GM04503 (cell line): ENCODE data around the gene MYADML2.

ENCODE experiments used
- DNase-seq: peaks from one replicate; pipeline ENCODE4 v3.0.0-alpha.2; 2012; ENCODE audit warnings: low read depth

The MYADML2 gene

DNA sequence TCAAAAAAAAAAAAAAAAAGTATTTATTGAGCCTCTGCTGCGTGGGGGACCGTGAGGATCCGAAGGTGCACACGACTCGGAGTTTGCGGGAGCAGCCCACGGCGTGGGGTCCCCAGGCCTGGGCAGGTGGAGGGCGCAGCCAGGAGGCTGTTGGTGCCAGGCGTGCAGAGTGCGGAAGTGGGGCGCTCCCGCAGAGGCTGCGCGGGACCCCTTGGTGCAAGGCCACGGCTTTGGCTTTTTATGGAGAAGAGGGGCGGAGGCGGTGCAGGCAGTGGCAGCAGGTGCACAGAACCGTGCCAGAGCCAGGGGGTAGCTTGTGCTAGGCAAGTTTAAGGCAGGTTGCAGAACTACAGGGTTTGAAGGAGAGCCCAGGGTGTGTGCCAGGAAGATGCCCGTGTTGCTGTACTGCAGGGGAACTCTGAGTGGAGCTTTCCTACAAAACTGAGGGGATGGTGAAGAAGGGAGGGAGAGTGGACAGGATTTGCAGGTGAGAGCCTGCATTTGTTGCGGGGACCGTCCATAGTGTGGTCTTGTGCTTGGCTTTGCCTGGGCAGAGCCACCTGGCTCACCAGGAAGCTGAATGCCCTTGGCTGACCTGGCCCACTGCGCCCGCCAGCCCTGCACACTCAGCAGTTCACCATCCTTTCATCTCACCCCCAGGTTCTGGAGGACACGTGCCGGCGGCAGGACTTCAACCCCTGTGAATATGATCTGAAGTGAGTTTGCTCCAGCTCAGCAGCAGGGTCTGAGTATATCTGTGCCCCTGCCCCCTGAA is 31.7 kb upstream of the MYADML2 start:
- DNase-seq = no peak

DNA sequence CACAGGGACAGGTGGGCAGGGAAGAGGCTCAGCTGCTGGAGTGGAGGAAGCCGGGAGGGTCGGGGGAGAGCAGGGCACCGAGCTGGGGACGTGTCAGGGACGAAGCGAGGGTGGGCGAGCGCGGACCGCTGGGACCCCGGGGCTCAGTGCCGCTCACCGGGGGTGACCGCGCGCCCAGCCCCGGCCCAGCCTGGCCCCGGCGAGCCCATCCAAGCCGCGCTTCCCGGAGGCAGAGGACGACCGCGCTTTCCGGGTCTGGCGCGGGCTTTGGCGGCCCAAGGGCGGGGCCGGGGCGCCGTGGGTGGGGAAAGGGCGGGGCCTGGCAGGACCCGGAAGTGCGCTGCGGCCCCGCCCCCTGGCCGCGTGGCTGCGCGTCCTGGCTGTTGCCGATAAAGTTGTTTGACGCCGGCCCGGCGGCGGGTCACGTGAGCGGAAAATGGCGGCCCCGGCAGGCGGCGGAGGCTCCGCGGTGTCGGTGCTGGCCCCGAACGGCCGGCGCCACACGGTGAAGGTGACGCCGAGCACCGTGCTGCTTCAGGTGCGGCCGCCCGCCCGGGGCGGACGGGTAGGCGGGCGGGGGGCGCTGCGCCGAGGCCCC is 30.3 kb upstream of the MYADML2 start, which contains the start of gene ASPSCR1:
TSS of gene ASPSCR1 (plus strand) at position 419 of the 598 bp plus-strand sequence. CDS start at position 437, 18 bp downstream.
- DNase-seq = no peak

DNA sequence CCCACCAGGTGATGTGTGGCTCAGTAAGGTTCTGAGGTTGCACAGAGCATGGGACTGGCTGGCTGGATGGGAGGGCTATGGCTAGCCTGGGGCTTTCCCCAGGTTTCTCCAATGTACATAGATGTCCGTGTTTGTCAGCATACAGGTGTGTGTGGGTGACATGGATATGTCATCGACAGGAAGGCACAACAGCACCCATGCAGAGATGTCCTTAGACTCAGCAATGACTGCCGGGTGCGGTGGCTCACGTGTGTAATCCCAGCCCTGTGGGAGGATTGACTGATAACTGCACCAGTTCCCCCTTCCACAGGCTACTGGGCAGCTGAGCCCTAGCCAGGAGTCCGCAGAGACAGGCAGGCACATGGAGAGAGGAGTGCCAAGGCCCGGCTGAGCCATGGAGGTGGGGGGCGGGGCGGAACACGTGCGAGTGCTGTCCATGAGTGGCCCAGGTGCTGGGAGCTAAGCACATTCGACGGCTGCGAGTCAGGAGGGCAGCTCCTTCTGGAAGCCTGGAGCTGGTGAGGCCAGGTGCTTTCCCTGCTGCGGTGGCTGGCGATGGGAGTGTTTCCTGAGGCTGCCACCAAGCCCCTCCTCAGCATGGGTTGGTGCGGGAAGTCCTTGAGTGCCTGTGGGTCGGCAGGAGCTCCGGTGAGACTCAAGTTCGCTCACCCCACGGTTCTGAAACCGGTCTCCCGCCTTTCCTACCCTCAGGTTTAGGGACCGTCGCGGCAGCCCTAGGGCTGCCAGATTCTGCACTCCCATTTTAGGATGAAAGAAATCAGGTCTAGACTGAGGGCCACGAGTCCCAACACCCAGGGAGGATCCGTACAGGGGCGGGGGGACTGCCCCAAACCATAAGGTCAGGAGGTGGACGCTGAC is 29.5 kb upstream of the MYADML2 start:
- DNase-seq = no peak

GRCh38 chr17:81973432-81973831 is 26.4 kb upstream of the MYADML2 start:
- DNase-seq = no peak

- no peak for DNase-seq
Measured at GRCh38 chr17:81968850-81969812, 22.1 kb upstream of the MYADML2 start.

DNA sequence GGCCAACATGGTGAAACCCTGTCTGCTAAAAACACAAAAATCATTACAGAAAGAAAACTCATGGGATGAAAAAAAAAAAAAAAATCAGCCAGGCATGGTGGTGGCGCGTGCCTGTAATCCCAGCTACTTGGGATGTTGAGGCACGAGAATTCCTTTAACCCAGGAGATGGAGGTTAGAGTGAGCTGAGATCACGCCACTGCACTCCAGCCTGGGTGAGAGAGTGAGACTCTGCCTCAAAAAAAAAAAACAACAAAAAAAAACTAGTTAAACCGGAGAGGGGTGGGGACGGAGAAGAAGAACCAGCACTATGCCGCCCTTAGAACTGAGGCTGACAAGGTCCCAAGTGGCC is 21.3 kb upstream of the MYADML2 start:
- no peak for DNase-seq

DNA sequence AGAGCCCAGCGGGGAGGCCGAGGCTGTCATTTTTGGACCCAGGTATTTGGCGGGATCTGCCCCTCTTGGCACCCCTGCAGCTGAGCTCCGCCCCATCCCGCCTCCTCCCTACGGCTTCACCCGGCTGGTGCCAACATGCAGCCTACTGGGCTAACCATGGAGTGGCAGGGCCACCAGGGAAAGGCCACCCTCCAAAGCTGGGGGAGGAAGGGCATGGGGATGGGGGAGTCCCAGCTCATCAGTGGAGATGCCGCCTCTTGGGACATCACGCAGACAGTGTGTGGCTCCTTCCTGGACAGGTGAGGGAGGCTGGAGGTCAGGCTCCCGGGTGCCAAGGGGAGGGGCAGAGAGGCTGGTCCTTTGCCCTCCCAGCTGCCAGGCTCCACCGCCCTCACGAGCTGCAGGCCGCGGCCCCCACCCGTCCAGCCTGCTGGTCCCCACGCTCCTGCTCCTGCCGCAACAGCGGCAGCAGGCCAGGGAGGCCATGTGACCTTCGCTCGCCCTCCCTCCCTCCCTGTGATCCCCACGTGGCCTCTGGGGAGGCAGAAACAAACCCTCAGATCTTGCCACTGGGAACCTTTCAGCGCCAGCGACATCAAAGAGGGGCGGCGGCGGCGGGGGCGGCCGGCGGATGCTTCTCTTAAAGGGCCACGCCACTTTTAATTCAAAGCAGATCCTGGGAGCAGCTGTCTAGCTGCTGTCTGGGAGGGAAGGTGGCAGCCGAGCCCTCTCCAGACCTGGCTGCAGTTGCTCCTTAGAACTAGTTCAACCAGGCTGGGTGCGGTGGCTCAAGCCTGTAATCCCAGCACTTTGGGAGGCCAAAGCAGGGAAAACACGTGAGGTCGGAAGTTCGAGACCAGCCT is 20.7 kb upstream of the MYADML2 start:
- DNase-seq = no peak

GRCh38 chr17:81967244-81967532 is 20.2 kb upstream of the MYADML2 start:
- no peak for DNase-seq

GRCh38 chr17:81966343-81967243 is 19.6 kb upstream of the MYADML2 start:
- DNase-seq = no peak

DNA sequence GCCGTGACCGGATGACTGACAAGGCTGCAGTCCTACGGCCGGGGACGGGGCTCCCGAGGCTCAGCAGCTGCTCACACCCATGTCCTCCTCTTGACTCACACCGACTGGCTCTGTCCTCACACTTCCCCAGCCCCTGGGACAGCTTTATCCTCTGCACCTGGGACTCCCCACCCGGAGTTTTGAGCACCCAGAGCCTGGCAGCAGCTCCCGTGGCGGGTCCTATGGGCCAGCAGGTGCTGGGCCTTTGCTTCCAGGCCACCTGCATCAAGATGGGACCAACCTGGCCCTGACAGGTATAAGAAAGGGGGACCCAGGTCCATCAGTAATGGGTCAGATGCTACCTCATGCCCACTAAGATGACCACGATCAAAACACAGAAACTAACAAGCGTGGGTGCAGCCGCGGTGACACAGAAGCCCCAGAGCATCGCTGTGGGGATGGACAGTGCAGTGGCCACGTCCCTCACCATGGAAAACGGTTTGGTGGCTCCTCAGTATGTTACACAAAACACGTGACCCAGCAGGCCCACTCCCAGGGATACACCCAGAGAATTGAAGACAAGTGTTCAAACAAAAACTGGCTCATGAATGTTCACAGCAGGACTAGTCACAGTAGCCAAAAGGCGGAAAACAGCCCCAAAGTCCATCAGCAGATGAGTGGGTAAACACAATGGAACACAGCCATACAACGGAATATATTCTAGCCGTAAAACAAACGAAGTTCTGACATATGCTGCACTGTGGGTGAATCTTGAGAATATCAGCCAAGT is 17.2 kb upstream of the MYADML2 start:
- no peak for DNase-seq

- DNase-seq = no peak
Measured at GRCh38 chr17:81962499-81963441, 15.7 kb upstream of the MYADML2 start.

- no peak for DNase-seq
Measured at GRCh38 chr17:81961521-81962498, 14.8 kb upstream of the MYADML2 start.

GRCh38 chr17:81961087-81961511 is 14.1 kb upstream of the MYADML2 start, which contains the start of gene NOTUM:
TSS of gene NOTUM (minus strand) at chr17:81961187. CDS start at chr17:81960909, 278 bp downstream.
- DNase-seq = no peak

DNA sequence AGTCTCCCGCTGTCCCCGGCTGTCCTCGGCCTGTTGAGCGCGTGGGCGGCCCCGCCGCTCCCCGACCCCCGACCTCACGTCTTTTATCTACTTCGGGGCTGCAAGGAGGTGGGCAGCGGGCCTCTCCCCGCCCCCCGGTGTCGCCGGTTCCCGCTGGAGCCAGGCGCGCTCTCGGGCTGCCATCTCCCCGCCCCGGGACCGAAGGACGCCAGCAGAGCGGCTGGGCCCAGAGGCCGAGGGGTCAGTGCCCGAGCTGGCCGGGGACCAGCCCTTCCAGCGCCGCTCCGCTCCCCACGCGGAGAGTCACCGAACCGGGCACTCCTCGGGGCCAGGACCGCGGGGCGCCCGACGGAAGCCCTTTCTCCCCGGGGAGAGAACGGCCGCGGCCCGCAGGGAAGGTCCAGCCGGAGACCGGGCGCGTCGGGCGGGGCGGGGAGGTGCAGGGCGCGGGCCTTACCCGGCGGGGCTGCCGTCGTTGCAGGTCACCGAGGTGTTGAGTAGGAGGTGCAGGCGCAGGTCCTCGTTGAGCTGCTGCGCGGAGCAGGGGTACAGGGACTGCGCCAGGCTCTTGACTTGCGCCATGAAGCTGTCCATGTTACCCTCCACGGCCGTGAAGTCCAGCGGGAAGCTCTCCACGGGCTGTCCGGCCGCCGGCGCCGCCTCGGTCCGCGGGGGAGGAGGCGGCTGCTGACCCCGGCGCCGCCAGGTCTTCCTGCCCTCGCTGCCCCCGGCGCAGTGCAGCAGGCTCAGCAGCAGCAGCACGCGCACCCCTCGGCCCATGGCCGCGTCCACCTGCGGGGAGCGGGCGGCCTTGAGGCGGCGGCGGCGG is 13.3 kb upstream of the MYADML2 start:
- DNase-seq = no peak

DNA sequence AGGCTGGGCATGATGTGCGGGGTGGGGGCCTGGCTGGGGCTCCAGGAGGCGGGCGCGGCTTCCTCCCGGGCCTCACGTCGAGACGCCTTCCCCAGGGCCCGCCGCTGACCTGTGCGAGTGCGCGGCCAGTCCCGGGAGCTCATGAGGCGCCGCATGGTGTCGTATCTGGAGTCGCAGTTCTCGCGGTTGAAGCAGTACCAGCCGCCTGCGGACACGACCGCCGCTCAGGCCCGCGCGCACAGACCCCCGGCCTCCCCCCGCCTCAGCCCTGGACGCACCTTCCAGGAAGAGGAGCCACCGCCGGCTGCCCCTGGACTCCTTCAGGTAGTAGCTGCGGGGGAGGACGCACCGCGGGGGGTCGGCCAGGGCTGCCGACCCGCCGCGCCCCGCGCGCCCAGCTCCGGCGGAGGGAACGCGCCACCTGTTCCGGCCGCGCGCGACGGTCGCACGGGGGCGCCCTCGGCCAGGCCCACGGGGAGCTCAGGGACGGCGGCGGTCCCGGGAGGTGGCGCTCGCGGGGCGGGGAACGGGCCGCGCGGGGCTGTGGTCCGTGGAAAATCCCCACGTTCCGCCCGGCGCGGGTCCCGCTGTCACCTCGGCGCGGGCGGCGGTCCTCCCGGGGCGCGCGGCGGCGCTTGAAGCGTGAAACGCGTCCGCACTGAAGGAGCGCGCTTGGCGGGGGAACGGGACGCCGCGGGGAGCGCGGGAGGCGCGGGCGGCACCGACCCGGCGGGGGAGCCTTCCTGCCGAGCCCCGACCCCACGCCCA is 12.5 kb upstream of the MYADML2 start:
- DNase-seq = no peak
